HG03354 (cell line): ENCODE data around the gene MIS12.
A peak's percentile ranks its signal among the peaks of the same experiment; 100 is the strongest.

ENCODE experiments used
- ATAC-seq: cut with Tn5 transposase; IDR thresholded peaks from one replicate; pipeline ENCODE4 v1.9.1; 2021; ENCODE audit warnings: mild to moderate bottlenecking; ENCODE audit not compliant: unreplicated experiment, poor library complexity, severe bottlenecking

MIS12 gene

GRCh38 chr17:5499476-5500231 lies 13.3 kb downstream of the MIS12 start:
- no peak for ATAC-seq

- ATAC-seq = no peak
Observed at GRCh38 chr17:5500247-5500588, 13.9 kb downstream of the MIS12 start.

- ATAC-seq = peak; percentile 63
Observed at GRCh38 chr17:5500589-5501391, 14.4 kb downstream of the MIS12 start.

GRCh38 chr17:5501685-5502084 lies 15.3 kb downstream of the MIS12 start:
- ATAC-seq = no peak

- ATAC-seq = no peak
Observed at GRCh38 chr17:5502552-5502951, 16.2 kb downstream of the MIS12 start.

GRCh38 chr17:5506307-5506706 lies 19.9 kb downstream of the MIS12 start:
- ATAC-seq = no peak

- ATAC-seq = no peak
Observed at GRCh38 chr17:5508810-5509209, 22.4 kb downstream of the MIS12 start.

- no peak for ATAC-seq
Observed at GRCh38 chr17:5509482-5509881, 23.1 kb downstream of the MIS12 start.

GRCh38 chr17:5510771-5511170 lies 24.4 kb downstream of the MIS12 start:
- ATAC-seq = no peak

GRCh38 chr17:5511401-5512225 lies 25.2 kb downstream of the MIS12 start:
- ATAC-seq = no peak

- no peak for ATAC-seq
Observed at GRCh38 chr17:5513628-5514027, 27.3 kb downstream of the MIS12 start.

GRCh38 chr17:5514976-5515375 lies 28.6 kb downstream of the MIS12 start:
- no peak for ATAC-seq

- ATAC-seq = no peak
Observed at GRCh38 chr17:5516060-5516792, 29.9 kb downstream of the MIS12 start.

GRCh38 chr17:5522476-5522875 lies 36.1 kb downstream of the MIS12 start:
- ATAC-seq = no peak

- no peak for ATAC-seq
Observed at GRCh38 chr17:5523249-5523648, 36.9 kb downstream of the MIS12 start.

GRCh38 chr17:5526821-5527598 lies 40.6 kb downstream of the MIS12 start:
- ATAC-seq = peak; percentile 48

- no peak for ATAC-seq
Observed at GRCh38 chr17:5527601-5528250, 41.4 kb downstream of the MIS12 start.

GRCh38 chr17:5530265-5531084 lies 44.1 kb downstream of the MIS12 start:
- no peak for ATAC-seq
